SK-N-MC (cell line): ENCODE measurements around the gene COL4A1.

Source experiments
- EZH2 ChIP-seq: fragments of 200-600 bp; sonication (generic); IDR thresholded peaks from one replicate; pipeline ENCODE4 v1.6.1; 2017; ENCODE audit warnings: antibody characterized with exemption
- FOXP2 ChIP-seq: optimal IDR thresholded peaks from 2 replicates; pipeline ENCODE3; 2011; ENCODE audit warnings: mild to moderate bottlenecking, moderate library complexity; ENCODE audit not compliant: insufficient read depth; ENCODE audit errors: extremely low read length, control extremely low read depth
- POLR2AphosphoS5 ChIP-seq: IDR thresholded peaks from 2 replicates; pipeline ENCODE4 v1.6.1; 2012; ENCODE audit warnings: mild to moderate bottlenecking, low read depth, low read length, borderline replicate concordance

DNA sequence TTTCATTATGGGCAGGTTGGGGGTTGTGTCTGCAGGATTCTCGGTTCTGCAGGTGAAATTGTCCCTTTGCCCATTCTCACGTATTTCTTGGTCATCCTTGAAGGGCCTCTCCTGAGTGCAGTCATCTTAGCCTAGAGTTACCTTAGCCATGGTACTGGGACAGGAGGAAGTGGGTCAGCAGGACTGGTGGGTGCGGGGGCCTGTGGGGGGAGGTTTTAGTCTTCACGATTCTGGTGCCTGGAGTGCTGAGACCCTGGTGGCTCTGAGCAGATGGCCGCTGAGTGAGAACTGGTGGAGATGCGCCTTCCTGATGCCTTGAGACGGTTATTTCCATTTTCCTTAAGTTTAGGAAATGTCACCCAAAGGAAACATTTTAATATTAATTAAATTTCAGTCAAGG lies 12.0 kb upstream of the COL4A1 start:
- no peak for TF ChIP-seq POLR2AphosphoS5
- TF ChIP-seq EZH2 = no peak
- no peak for TF ChIP-seq FOXP2
